Heart right ventricle (tissue), 16 donors: ENCODE data around the gene TGFB3. TPM values are rescaled to one million over a fixed set of nuclear protein-coding genes. Genes with fewer than 3 reads are reported as not detected.

Experiments
- ATAC-seq, 8 donors: fragments of 200-7000 bp; cut with Tn5 transposase; one replicate each; pipeline ENCODE4 v1.9.1; 2020; ENCODE audit warnings: mild to moderate bottlenecking in 8 of 8, moderate library complexity in 8 of 8, moderate number of reproducible peaks in 1 of 8
- DNase-seq, 2 donors: peaks; one replicate each; pipeline ENCODE4 v3.0.0-alpha.2; 2020
- H3K27ac ChIP-seq, 10 donors: fragments of 200-600 bp; sonication (generic) in 2 of 10; one replicate each; pipeline versions ENCODE4 v1.5.0 to v1.8.0; 2020 to 2022; ENCODE audit warnings: mild to moderate bottlenecking in 3 of 10
- H3K27me3 ChIP-seq, 7 donors: fragments of 200-600 bp; one replicate each; pipeline ENCODE4 v1.8.0; 2021 to 2022; ENCODE audit warnings: mild to moderate bottlenecking in 2 of 7
- H3K36me3 ChIP-seq, 9 donors: fragments of 200-600 bp; sonication (generic) in 1 of 9; one replicate each; pipeline versions ENCODE4 v1.5.0 to v1.8.0; 2020 to 2022; ENCODE audit warnings: mild to moderate bottlenecking in 2 of 9
- H3K4me1 ChIP-seq, 9 donors: fragments of 200-600 bp; sonication (generic) in 1 of 9; one replicate each; pipeline versions ENCODE4 v1.5.0 to v1.8.0; 2020 to 2022; ENCODE audit warnings: mild to moderate bottlenecking in 4 of 9
- H3K4me3 ChIP-seq, 10 donors: fragments of 200-600 bp; sonication (generic) in 2 of 10; one replicate each; pipeline versions ENCODE4 v1.5.0 to v1.8.0; 2020 to 2022; ENCODE audit warnings: mild to moderate bottlenecking in 7 of 10, moderate library complexity in 2 of 10
- H3K9me3 ChIP-seq, 11 donors: fragments of 200-600 bp in 10 of 11; sonication (generic) in 2 of 11; one replicate each; pipeline versions ENCODE4 v1.5.0 to v1.8.0; 2013 to 2022; ENCODE audit warnings: mild to moderate bottlenecking in 2 of 11, control low read depth in 1 of 11, moderate library complexity in 1 of 11
- CTCF ChIP-seq, 9 donors: fragments of 200-600 bp; sonication (generic) in 2 of 9; IDR thresholded peaks; one replicate each; pipeline versions ENCODE4 v1.5.0 to v1.8.0; 2021 to 2022; ENCODE audit warnings: antibody characterized with exemption in 9 of 9, mild to moderate bottlenecking in 5 of 9, moderate library complexity in 1 of 9
- WGBS, 2 donors: extraction: QIAGEN DNeasy Blood & Tissue Kit; methylation state at CpG; one replicate each; pipeline ENCODE4 v1.1.7; 2013; ENCODE audit warnings: inconsistent platforms in 1 of 2; 5-methylcytosine and 5-hydroxymethylcytosine counted together
- intact Hi-C, 10 donors: fragments of 100-400 bp; cut with DNase I; formaldehyde crosslinking; loops; one replicate each; pipeline versions ENCODE4 v1.11.1 to v1.14.2; 2022
- polyA plus RNA-seq, 2 donors: library from polyadenylated mRNA; stranded (reverse); fragments of 200-250 nt; gene quantifications; one replicate each; pipeline ENCODE4 v1.2.3, GENCODE V29; 2013
- total RNA-seq, 10 donors: library from RNA; stranded (reverse); fragmentation: NEBNext Ultra II Directional in 3 of 10; extraction: Animal tissue kit (Norgen Biotek cat#: 25700) in 3 of 10; gene quantifications; one replicate each; pipeline versions ENCODE4 v1.2.1 to v1.2.4, GENCODE V29; 2021 to 2023
- donor health status: Arrhythmogenic right ventricular cardiomyopathy.
- donor health status: ischemic (EF 13 %, LVEDD 7.1; RV severe dilation, severe dysfunction).
- donor health status: healthy with polysubstance abuse.
- donor health status: DM: no; HTN: yes; CAD: no.
- donor health status: DM: no; HTN: no; CAD: no.
- donor health status: ischemic (EF 25% LVEDD 6.9; RV normal size, moderate dysfunction).
- donor health status: ischemic (EF 25% LVEDD 5.7; RV mildly dilated, moderate dysfunction).
- donor health status: healthy.
- donor health status: DM: yes; HTN: yes; CAD: no.
- donor health status: Ischemic cardiomyopathy.
- donor health status: ischemic (EF 35%, LVEDD 5.7; RV mildly dilated, moderate dysfunction).
- donor health status: nonischemic (EF 11% LVEDD 7.7; RV severe dilation, severe dysfunction).
- donor health status: DM: yes; HTN: yes; CAD: no.
- donor health status: PGD.
- donor health status: ischemic (EF 29% LVEDD 5.4; RV normal size, mild dysfunction).
- donor health status: nonischemic (EF 23%, LVEDD 6.1; RV moderate dilation, normal function).

The TGFB3 gene
- total and polyA plus RNA-seq, 12 donors: 9.9 to 37.8 (median 22.6) TPM

GRCh38 chr14:76022991-76023390 is 41.2 kb upstream of the TGFB3 start:
- TF ChIP-seq CTCF (IDR thresholded peaks at IDR 0.05): no peak
- Histone ChIP-seq H3K27me3 (no peaks in the 10 kb centered on the region), H3K4me1 (peaks cover 0 to 13% (median 2%) of the 10 kb centered on the region in 9 donors), H3K27ac (no peak overlapping the region), H3K9me3 (peaks cover 0 to 22% (median 14%) of the 10 kb centered on the region in 11 donors), H3K4me3 (no peak overlapping the region), H3K36me3 (peaks cover 0 to 63% (median 7%) of the 10 kb centered on the region in 9 donors)
- DNase-seq: no peak
- 94 to 100% methylated on average over 2 of the region's 2 CpGs for WGBS, 2 donors
- peak in 1 of 8 donors; percentile 29 for ATAC-seq
- intact Hi-C loops: no loop called here

- Histone ChIP-seq H3K27me3 (no peaks in the 10 kb centered on the region), H3K27ac (no peak overlapping the region), H3K36me3 (peaks cover 0 to 64% (median 7%) of the 10 kb centered on the region in 9 donors), H3K9me3 (peaks cover 0 to 26% (median 14%) of the 10 kb centered on the region in 11 donors), H3K4me1 (peaks cover 0 to 13% (median 2%) of the 10 kb centered on the region in 9 donors), H3K4me3 (no peak overlapping the region)
- 95 to 100% methylated on average over 2 of the region's 2 CpGs for WGBS, 2 donors
- DNase-seq (no peak), ATAC-seq (no peak)
- TF ChIP-seq CTCF (IDR thresholded peaks at IDR 0.05): no peak
- intact Hi-C loops: no loop called here
Observed at GRCh38 chr14:76019676-76020075, 37.9 kb upstream of the TGFB3 start.

- DNase-seq (no peak), ATAC-seq (no peak)
- TF ChIP-seq CTCF (IDR thresholded peaks at IDR 0.05): no peak
- Histone ChIP-seq H3K9me3 (peaks cover 0 to 26% (median 14%) of the 10 kb centered on the region in 11 donors), H3K36me3 (peaks cover 0 to 74% (median 11%) of the 10 kb centered on the region in 9 donors), H3K4me1 (peaks cover 0 to 25% (median 17%) of the 10 kb centered on the region in 9 donors), H3K27me3 (no peaks in the 10 kb centered on the region), H3K27ac (no peak overlapping the region), H3K4me3 (no peak overlapping the region)
- intact Hi-C loops: no loop called here
- WGBS, 2 donors: 41 to 81% methylated on average over 1 of the region's 1 CpG
Observed at GRCh38 chr14:76015668-76016067, 33.9 kb upstream of the TGFB3 start.

GRCh38 chr14:76015191-76015590 is 33.4 kb upstream of the TGFB3 start:
- H3K27me3 ChIP-seq: no peaks in the 10 kb centered on the region
- TF ChIP-seq CTCF (IDR thresholded peaks at IDR 0.05): no peak
- H3K27ac ChIP-seq: no peak overlapping the region
- H3K9me3 ChIP-seq: peaks cover 0 to 24% (median 14%) of the 10 kb centered on the region in 11 donors
- peaks cover 0 to 25% (median 17%) of the 10 kb centered on the region in 9 donors for H3K4me1 ChIP-seq
- intact Hi-C loops: no loop called here
- DNase-seq (no peak), ATAC-seq (no peak)
- H3K4me3 ChIP-seq: no peak overlapping the region
- WGBS, 2 donors: 82 to 91% methylated on average over 1 of the region's 1 CpG
- peaks cover 0 to 71% (median 8%) of the 10 kb centered on the region in 9 donors for H3K36me3 ChIP-seq
